ENCODE measurements around the gene ISOC2.
"Not testable (repeated sequence)": the region's sequence is repeated elsewhere in the genome, so short reads cannot be mapped to it uniquely, and the experiment has no call there.

ISOC2 gene, protein sequence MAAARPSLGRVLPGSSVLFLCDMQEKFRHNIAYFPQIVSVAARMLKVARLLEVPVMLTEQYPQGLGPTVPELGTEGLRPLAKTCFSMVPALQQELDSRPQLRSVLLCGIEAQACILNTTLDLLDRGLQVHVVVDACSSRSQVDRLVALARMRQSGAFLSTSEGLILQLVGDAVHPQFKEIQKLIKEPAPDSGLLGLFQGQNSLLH

GRCh38 chr19:55461259-55461973 is at the start of gene ISOC2:
ISOC2 (minus strand) TSS chr19:55461642; CDS start chr19:55456486, 5,156 bp downstream.
- DNase-seq: peak; percentile 100

DNA sequence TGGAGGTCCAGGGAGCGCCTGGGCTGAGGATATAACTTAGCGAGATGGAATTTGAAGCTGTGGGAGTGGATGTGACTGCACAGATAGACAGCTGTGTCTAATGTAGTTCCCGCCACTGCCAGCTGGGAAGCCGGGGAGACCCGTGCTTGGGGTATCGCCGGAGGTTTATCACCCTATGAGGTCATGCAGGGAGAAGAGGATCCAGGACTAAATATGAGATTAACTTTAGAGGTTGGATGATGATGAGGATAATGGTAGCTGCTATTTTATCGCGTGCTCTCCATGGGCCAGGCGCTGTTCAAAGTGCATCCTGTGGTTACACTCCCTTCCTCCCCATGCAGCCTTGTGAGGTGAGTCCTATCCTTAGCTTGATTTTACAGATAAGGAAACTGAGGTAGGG is 46.7 kb upstream of the ISOC2 start:
- DNase-seq: no peak

DNA sequence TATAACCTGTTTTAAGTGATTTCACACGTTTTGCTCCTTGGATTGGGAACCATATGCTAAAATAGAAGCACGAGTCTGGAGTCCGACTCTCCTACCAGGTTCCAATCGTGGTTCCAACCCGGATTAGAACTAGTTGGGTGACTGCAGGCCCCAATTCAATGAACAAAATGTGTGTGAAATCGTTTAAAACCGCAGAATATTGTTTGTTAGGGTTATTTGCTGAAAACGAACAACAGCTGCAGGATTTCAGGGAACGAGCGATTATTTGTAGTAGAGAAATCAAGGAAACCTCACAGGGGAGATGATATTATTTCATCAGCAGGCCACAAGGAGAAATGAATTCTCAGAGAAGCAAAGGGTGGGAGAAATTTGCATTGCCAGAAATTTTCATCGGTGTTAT is 43.5 kb upstream of the ISOC2 start:
- no peak for DNase-seq

GRCh38 chr19:55504252-55504603 is 42.8 kb upstream of the ISOC2 start:
- no peak for DNase-seq

DNA sequence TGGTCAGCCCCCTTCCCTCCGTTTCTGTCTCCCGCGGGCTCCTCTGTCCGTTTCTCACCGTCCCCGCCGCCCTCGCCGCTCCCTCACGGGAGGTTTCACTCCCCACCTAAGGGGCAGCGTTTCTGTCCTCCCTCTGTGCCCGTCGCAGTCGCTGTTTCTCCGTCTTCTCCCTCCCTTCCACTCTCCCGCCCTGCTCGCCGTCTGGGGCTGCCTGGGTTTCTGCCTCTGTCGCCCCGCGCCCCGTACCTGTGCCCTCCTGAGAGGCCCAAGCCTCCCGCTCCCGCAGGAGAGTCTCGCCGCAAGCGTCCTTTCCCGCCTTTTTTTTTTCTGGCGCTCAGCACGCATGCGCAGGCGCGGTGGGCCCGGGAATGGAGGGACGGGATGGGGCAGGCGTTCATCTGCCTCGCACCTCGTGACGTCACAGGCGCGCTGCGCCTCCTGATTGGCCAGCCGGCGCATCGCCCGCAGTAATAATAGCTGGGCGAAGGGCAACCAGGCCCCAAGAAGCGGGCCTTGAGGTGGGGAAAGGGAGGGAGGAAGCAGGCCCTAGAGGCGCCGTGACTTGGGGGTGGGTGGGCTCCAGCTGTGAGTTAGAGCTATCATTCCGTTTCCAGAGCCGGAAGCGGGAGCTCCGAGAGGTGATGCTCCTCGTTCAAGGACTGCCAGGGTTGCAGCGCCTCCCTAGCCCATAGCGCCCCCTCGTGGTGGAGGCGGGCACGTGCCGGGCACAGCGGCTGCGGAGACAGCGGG is 42.2 kb upstream of the ISOC2 start:
- peak; percentile 90 for DNase-seq

DNA sequence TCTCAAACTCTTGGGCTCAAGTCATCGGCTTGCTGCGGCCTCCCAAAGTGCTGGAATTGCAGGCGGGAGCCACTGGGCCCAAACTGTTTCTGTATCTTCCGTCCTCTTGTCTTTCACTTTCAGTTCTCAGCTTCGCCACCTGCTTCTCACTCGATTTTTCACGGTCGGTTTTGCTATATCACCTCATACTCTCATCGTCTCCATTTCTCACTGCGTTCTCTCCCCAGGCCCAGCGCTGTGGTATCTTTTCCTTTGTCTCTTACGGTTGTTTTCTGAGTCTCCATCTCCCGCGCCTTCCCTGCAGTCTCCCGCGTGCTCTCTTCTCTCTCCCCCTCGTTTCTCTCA is 41.7 kb upstream of the ISOC2 start:
- DNase-seq: no peak

DNA sequence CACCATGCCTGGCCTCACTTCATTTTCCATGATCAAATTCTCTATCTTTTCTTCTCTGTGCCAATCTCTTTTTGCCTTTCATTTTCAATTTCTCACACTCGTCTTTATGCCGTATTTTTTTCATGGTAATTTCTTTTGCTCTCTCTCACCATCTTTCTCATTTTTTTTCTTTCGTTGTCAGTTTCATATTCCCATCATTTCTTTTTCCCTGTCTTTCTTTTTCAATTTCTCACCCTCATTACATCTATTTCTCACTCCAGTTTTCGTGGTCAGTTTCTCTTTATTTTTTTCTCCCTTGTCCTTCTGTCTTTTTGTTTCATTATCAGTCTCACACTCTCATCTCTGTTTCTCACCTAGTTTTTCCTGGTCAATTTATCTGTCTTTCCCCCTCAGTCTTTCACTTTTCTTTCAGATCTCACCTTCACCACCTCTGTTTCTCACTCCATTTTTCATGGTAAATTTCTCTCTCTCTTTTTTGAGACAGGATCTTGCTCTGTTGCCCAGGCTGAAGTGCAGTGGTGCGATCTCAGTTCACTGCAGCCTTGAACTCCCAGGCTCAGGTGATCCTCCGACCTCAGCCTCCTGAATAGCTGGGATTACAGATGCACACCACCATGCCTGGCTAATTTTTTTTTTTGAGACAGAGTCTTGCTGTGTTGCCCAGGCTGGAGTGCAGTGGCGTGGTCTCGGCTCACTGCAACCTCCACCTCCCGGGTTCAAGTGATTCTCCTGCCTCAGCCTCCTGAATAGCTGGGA is 40.9 kb upstream of the ISOC2 start:
- no peak for DNase-seq

- DNase-seq: no peak
Observed at GRCh38 chr19:55500368-55500952, 39.0 kb upstream of the ISOC2 start.

- no peak for DNase-seq
Observed at GRCh38 chr19:55498246-55498840, 36.9 kb upstream of the ISOC2 start.

- no peak for DNase-seq
Observed at GRCh38 chr19:55497763-55498162, 36.3 kb upstream of the ISOC2 start.

GRCh38 chr19:55496820-55497219 is 35.4 kb upstream of the ISOC2 start:
- not testable (repeated sequence) for DNase-seq

GRCh38 chr19:55495646-55496349 is 34.4 kb upstream of the ISOC2 start:
- no peak for DNase-seq

DNA sequence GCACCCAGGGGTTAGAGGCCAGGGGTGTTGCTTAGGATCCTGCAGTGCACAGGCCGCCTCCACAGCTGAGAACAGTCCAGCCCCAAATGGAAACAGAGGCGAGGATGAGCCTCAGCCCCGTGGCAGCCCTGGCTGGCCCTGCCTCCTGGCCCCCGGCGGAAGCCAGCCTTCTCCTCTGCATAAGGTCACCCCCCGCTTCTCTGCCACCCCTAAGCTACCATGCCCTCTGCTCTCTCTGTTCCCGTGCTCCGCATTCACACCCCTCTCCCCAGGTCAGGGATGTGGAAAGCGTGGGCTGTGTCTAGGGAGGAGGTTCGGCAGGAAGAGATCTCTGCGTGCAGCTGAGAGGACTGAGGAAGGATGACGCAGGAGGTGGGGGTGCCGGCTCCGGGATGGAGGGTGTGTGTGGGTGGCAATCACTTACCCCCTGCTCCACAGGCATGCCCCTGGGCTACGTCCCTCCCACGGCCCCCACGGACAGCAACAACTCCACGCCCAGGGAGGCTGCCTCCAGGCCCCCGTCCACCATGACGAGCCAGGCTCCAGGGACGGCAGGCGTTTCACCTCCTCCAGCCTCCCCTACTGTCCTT is 32.8 kb upstream of the ISOC2 start:
- no peak for DNase-seq

GRCh38 chr19:55493645-55494171 is 32.3 kb upstream of the ISOC2 start:
- no peak for DNase-seq

DNA sequence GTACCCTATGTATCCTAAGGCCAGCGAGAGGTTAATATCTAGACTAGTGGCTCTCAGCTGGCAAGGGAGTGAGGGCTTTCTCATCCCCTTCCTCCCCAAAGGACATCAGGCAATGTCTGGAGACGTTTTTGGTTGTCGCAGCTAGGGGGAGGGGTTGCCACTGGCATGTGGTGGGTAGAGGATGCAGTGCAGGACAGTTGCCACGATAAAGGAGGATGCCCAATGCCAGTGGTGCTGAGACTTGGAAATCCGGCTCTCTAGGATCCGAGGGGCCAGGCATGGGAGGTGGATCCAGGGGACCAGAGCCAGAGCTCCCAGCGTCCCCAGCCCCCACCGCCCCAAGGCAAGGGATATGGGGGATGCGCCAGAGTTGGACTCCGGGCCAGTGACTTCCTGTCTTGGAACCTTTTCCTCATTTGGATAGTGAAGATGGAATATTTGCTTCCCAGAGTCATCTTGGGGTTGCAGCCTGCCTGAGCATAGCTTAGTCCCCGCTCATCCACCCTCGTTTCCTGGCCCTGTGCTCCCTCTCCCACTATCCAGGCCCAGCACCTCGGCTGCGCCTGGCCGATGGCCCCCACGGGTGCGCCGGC is 31.7 kb upstream of the ISOC2 start:
- DNase-seq: no peak

DNA sequence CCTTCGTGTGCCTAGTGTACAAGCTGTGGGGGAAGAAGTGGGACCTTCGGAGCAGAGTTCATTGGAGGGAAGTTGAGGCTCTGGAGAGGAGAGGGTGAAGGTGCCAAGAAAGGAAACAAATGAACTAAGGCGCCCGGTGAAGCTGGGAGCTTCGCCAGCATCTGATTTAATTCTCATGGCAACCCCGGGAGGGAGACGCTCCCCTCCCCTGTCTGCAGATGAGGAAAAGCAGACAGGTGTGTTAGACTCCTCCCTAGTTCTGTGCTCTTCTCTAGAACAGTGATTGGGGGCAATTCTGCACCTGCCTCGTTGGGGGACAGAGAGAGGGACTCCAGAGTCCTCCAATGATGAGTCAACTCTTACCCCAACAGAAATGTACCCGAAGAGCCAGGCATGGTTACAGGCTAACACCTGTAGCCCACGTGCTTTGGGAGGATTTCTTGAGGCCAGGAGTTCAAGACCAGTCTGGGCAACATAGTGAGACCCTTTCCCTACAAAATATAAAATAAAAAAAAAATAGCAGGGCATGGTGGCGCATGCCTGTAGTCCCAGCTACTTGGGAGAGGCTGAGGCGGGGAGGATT is 31.0 kb upstream of the ISOC2 start:
- no peak for DNase-seq

DNA sequence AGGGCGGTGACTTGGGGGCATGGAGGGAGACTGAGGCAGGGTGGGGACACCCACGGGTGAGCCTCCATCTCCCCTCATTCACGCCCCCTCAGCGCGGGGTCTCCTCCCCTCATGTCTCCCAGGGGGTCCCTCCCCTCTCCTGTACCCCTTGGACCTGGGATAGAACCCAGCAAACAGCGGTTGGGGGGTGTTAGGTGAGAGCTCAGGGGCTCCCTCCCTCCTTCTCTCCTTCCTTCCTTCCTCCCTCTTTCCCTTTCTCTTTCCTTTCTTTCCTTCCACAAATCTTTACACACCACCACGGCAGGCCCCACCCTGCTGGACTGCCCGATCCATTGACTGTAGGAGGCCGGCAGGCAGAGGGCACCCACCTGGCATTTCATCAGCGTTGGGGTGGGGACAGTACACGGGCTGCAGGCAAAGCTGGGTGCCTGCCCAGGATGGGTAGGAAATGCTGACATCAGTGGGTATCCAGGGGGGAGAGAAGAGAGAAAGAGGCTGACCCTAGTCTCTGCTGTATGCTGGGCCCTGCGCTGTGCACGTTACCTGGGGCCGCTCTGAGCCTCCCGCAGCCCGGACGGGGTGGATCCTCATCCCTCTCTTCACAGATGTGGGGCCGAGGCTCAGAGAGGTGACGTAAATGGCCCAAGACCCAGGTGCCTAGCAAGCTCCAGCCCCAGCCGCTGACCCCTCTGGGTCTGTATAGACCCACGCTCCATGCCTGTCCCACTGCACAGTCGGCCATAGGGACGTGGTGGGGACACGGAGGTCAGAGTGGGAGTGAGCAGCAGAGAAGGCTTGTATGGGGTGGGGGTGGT is 30.3 kb upstream of the ISOC2 start:
- DNase-seq: no peak

DNA sequence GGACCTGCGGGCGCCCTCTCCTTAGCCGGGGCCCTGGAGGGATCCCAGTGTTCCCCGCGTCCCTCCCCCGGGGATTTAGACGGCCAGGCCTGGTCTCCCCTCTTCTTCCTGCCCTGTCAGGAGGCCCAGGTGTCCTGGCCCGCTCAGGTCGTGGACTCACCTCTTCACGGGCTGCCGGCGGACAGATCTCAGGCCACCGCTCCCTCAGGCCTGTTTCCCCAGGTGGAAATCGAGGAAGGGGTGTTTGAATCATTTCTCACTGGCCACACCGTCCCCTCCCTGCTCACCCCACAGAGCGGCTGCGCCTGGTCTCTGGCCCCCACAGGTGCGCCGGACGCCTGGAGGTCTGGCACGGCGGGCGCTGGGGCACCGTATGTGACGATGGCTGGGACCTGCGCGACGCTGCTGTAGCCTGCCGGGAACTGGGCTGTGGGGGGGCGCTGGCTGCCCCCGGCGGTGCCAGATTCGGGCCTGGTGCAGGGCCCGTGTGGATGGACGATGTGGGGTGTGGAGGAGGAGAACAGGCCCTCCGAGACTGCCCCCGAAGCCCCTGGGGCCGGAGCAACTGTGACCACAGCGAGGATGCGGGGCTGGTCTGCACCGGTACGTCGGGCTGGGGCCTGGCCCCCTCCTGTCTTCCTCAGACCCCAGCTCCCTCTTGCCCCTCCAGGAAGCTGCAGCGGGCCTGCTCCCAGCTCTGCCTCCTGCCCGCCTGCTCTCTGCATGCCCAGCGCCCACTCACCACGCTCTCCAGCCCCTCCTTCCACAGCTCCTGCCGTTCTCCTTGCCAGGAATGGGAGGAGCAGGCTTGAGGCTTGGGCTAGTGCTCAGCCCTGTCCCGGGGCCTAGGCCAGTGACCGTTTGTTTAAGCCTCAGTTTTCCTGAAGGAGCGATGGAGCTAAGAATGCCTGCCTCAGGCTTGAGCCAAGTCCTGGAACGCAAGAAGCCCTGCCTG is 29.3 kb upstream of the ISOC2 start:
- DNase-seq: no peak
